PC-9 (cell line): ENCODE measurements around the gene RASSF3.

Experiments
- CTCF ChIP-seq: fragments of 200-600 bp; sonication (generic); conservative IDR thresholded peaks from 2 replicates; pipeline ENCODE4 v1.6.1; 2017; ENCODE audit warnings: mixed run types, antibody characterized with exemption, mild to moderate bottlenecking, moderate library complexity
- EZH2 ChIP-seq: fragments of 200-600 bp; sonication (generic); IDR thresholded peaks from 2 replicates; pipeline ENCODE4 v1.8.0; 2017; ENCODE audit warnings: antibody characterized with exemption, low read depth

- TF ChIP-seq CTCF (no peak), EZH2 (no peak)
Measured at GRCh38 chr12:64707926-64708325, 97.6 kb downstream of the RASSF3 start.
